CD8-positive, alpha-beta memory T cell (primary cell): Measurements from ENCODE around the gene ERO1B. TPM values are rescaled to one million over a fixed set of nuclear protein-coding genes. Genes with fewer than 3 reads are reported as not detected.

ENCODE experiments used
- CTCF ChIA-PET: fragments of 350-600 bp; sonication (Branson Sonifier 250); formaldehyde crosslinking; loops from one replicate; lab custom pipeline; 2021; ENCODE audit warnings: antibody characterized with exemption; lab: Charles Lee
- POLR2A ChIA-PET: fragments of 350-600 bp; sonication (Branson Sonifier 250); formaldehyde crosslinking; loops from one replicate; lab custom pipeline; 2021; ENCODE audit warnings: antibody characterized with exemption; lab: Charles Lee
- DNase-seq, 5 donors: peaks; one replicate each; pipeline versions ENCODE4 v3.0.0 to v3.0.0-alpha.2; 2020 to 2022; ENCODE audit warnings: mixed read lengths in 1 of 5
- H3K27ac ChIP-seq: one replicate; pipeline ENCODE4 v1.7.0; 2013; ENCODE audit warnings: low read depth, mild to moderate bottlenecking, low read length, moderate library complexity
- H3K27me3 ChIP-seq: 2 replicates; pipeline ENCODE4 v1.7.0; 2013; ENCODE audit warnings: low read length, mild to moderate bottlenecking; ENCODE audit not compliant: insufficient read depth, poor library complexity, severe bottlenecking
- H3K36me3 ChIP-seq: 2 replicates; pipeline ENCODE4 v1.7.0; 2013; ENCODE audit warnings: mild to moderate bottlenecking, low read length, moderate library complexity; ENCODE audit not compliant: insufficient read depth
- H3K4me1 ChIP-seq: 2 replicates; pipeline ENCODE4 v1.7.0; 2013; ENCODE audit warnings: mild to moderate bottlenecking, low read length, moderate library complexity; ENCODE audit not compliant: insufficient read depth
- H3K4me3 ChIP-seq: 2 replicates; pipeline ENCODE4 v1.7.0; 2013; ENCODE audit warnings: mild to moderate bottlenecking, low read length
- H3K9me3 ChIP-seq: 2 replicates; pipeline ENCODE4 v1.7.0; 2013; ENCODE audit warnings: mild to moderate bottlenecking, low read length
- H3K27ac Mint-ChIP-seq, 8 donors: one replicate each; pipeline ENCODE4 v1.8.0; 2020 to 2021; ENCODE audit warnings: mixed read lengths in 8 of 8, mild to moderate bottlenecking in 6 of 8, inconsistent platforms in 3 of 8, moderate library complexity in 3 of 8
- H3K27me3 Mint-ChIP-seq, 2 donors: one replicate each; pipeline ENCODE4 v1.8.0; 2020 to 2021; ENCODE audit warnings: mixed read lengths in 2 of 2, mild to moderate bottlenecking in 1 of 2, moderate library complexity in 1 of 2
- H3K36me3 Mint-ChIP-seq, 3 donors: one replicate each; pipeline ENCODE4 v1.8.0; 2020 to 2021; ENCODE audit warnings: mixed read lengths in 3 of 3, inconsistent platforms in 1 of 3, mild to moderate bottlenecking in 1 of 3
- H3K4me1 Mint-ChIP-seq, 3 donors: one replicate each; pipeline ENCODE4 v1.8.0; 2020 to 2021; ENCODE audit warnings: mixed read lengths in 3 of 3, inconsistent platforms in 1 of 3, mild to moderate bottlenecking in 1 of 3
- H3K4me3 Mint-ChIP-seq, 7 donors: one replicate each; pipeline ENCODE4 v1.8.0; 2020 to 2021; ENCODE audit warnings: mixed read lengths in 7 of 7, mild to moderate bottlenecking in 6 of 7, moderate library complexity in 4 of 7, inconsistent platforms in 2 of 7
- H3K9me3 Mint-ChIP-seq, 5 donors: one replicate each; pipeline ENCODE4 v1.8.0; 2020 to 2022; ENCODE audit warnings: mixed read lengths in 5 of 5, mild to moderate bottlenecking in 3 of 5, moderate library complexity in 2 of 5, inconsistent platforms in 1 of 5
- polyA plus RNA-seq: library from polyadenylated mRNA; unstranded; fragments of 300-500 nt; fragmentation: Illumina TruSeq; gene quantifications from one replicate; pipeline ENCODE4 v1.2.3, GENCODE V29; 2021
- total RNA-seq, 2 experiments: library from RNA; stranded (reverse); gene quantifications; one replicate each; pipeline ENCODE4 v1.2.3, GENCODE V29; 2021

The ERO1B gene
- total and polyA plus RNA-seq, 3 experiments from 2014 or later, result 2.9 to 4.8 (median 3.6) TPM

GRCh38 chr1:236259043-236259442 is 22.7 kb downstream of the ERO1B start:
- no peak overlapping the region for H3K4me3 ChIP-seq
- peak in 1 of 5 donors; percentile 50 for DNase-seq
- no peaks in the 10 kb centered on the region for H3K4me1 ChIP-seq
- peaks cover 32 to 64% (median 64%) of the 10 kb centered on the region in 3 donors for H3K36me3 Mint-ChIP-seq
- CTCF ChIA-PET, result no interaction called here
- POLR2A ChIA-PET, result no interaction called here
- peak overlapping the region in 2 of 8 donors; percentile 19 to 74 for H3K27ac Mint-ChIP-seq
- peaks cover 4% of the 10 kb centered on the region for H3K36me3 ChIP-seq
- no peaks in the 10 kb centered on the region for H3K27me3 Mint-ChIP-seq
- no peak overlapping the region for H3K27ac ChIP-seq
- no peaks in the 10 kb centered on the region for H3K27me3 ChIP-seq
- peaks cover 12 to 40% (median 17%) of the 10 kb centered on the region in 3 donors for H3K4me1 Mint-ChIP-seq
- peaks cover 27 to 43% (median 32%) of the 10 kb centered on the region in 5 donors for H3K9me3 Mint-ChIP-seq
- H3K4me3 Mint-ChIP-seq, result no peak overlapping the region
- H3K9me3 ChIP-seq, result peaks cover 14% of the 10 kb centered on the region

- peaks cover 32 to 64% (median 60%) of the 10 kb centered on the region in 3 donors for H3K36me3 Mint-ChIP-seq
Measured at GRCh38 chr1:236258114-236258622, 23.6 kb downstream of the ERO1B start.

GRCh38 chr1:236257216-236257615 is 24.5 kb downstream of the ERO1B start:
- H3K27ac ChIP-seq, result no peak overlapping the region
- H3K36me3 Mint-ChIP-seq, result peaks cover 29 to 62% (median 53%) of the 10 kb centered on the region in 3 donors
- ChIA-PET POLR2A (no interaction called here), CTCF (no interaction called here)
- H3K4me1 Mint-ChIP-seq, result peaks cover 12 to 40% (median 23%) of the 10 kb centered on the region in 3 donors
- H3K4me3 Mint-ChIP-seq, result no peak overlapping the region
- H3K4me1 ChIP-seq, result no peaks in the 10 kb centered on the region
- H3K9me3 ChIP-seq, result peaks cover 14% of the 10 kb centered on the region
- H3K4me3 ChIP-seq, result no peak overlapping the region
- H3K27me3 ChIP-seq, result no peaks in the 10 kb centered on the region
- DNase-seq, result no peak
- peaks cover 26 to 41% (median 30%) of the 10 kb centered on the region in 5 donors for H3K9me3 Mint-ChIP-seq
- H3K36me3 ChIP-seq, result peaks cover 4% of the 10 kb centered on the region
- no peaks in the 10 kb centered on the region for H3K27me3 Mint-ChIP-seq
- no peak overlapping the region for H3K27ac Mint-ChIP-seq

More at GRCh38 chr1:236258114-236258622, 23.6 kb downstream of the ERO1B start:
- peaks cover 14% of the 10 kb centered on the region for H3K9me3 ChIP-seq
- peaks cover 4% of the 10 kb centered on the region for H3K36me3 ChIP-seq
- H3K4me1 ChIP-seq, result no peaks in the 10 kb centered on the region
- H3K27me3 ChIP-seq, result no peaks in the 10 kb centered on the region
- H3K27me3 Mint-ChIP-seq, result no peaks in the 10 kb centered on the region
- H3K27ac Mint-ChIP-seq, result peak overlapping the region in 1 of 8 donors; percentile 32
- no peak overlapping the region for H3K27ac ChIP-seq
- ChIA-PET CTCF (interaction anchor here (0.6 kb wide), 2 partner anchors 21 to 233 kb away, joined by 3 to 5 read pairs; no protein-coding TSS in a partner anchor), POLR2A (interaction anchor here (0.7 kb wide), 1 partner anchor 8 kb away, joined by 3 read pairs; no protein-coding TSS in a partner anchor)
- no peak overlapping the region for H3K4me3 Mint-ChIP-seq
- H3K4me3 ChIP-seq, result no peak overlapping the region
- H3K9me3 Mint-ChIP-seq, result peaks cover 27 to 43% (median 30%) of the 10 kb centered on the region in 5 donors
- H3K4me1 Mint-ChIP-seq, result peaks cover 12 to 40% (median 21%) of the 10 kb centered on the region in 3 donors
- no peak for DNase-seq

GRCh38 chr1:236253918-236254637 is 27.7 kb downstream of the ERO1B start:
- no peak overlapping the region for H3K4me3 ChIP-seq
- H3K4me3 Mint-ChIP-seq, result no peak overlapping the region
- H3K27ac ChIP-seq, result no peak overlapping the region
- peaks cover 8 to 20% (median 12%) of the 10 kb centered on the region in 3 donors for H3K4me1 Mint-ChIP-seq
- H3K9me3 Mint-ChIP-seq, result peaks cover 10 to 17% (median 16%) of the 10 kb centered on the region in 5 donors
- no peaks in the 10 kb centered on the region for H3K4me1 ChIP-seq
- peaks cover 14% of the 10 kb centered on the region for H3K9me3 ChIP-seq
- no peaks in the 10 kb centered on the region for H3K27me3 Mint-ChIP-seq
- no peaks in the 10 kb centered on the region for H3K36me3 ChIP-seq
- ChIA-PET POLR2A (no interaction called here), CTCF (no interaction called here)
- H3K36me3 Mint-ChIP-seq, result peaks cover 21 to 55% (median 27%) of the 10 kb centered on the region in 3 donors
- DNase-seq, result no peak
- no peak overlapping the region for H3K27ac Mint-ChIP-seq
- H3K27me3 ChIP-seq, result no peaks in the 10 kb centered on the region

- Histone ChIP-seq H3K36me3 (no peaks in the 10 kb centered on the region), H3K27ac (no peak overlapping the region), H3K27me3 (no peaks in the 10 kb centered on the region), H3K4me3 (no peak overlapping the region), H3K9me3 (peaks cover 9% of the 10 kb centered on the region), H3K4me1 (no peaks in the 10 kb centered on the region)
- ChIA-PET POLR2A (no interaction called here), CTCF (no interaction called here)
- peaks cover 6 to 13% (median 10%) of the 10 kb centered on the region in 3 donors for H3K4me1 Mint-ChIP-seq
- peaks cover 18 to 54% (median 23%) of the 10 kb centered on the region in 3 donors for H3K36me3 Mint-ChIP-seq
- H3K9me3 Mint-ChIP-seq, result peaks cover 8 to 10% (median 10%) of the 10 kb centered on the region in 5 donors
- no peak overlapping the region for H3K27ac Mint-ChIP-seq
- H3K27me3 Mint-ChIP-seq, result no peaks in the 10 kb centered on the region
- no peak overlapping the region for H3K4me3 Mint-ChIP-seq
- DNase-seq, result no peak
Measured at GRCh38 chr1:236253119-236253518, 28.6 kb downstream of the ERO1B start.

- no peak for DNase-seq
- ChIA-PET POLR2A (no interaction called here), CTCF (no interaction called here)
- Histone ChIP-seq H3K9me3 (no peaks in the 10 kb centered on the region), H3K4me1 (no peaks in the 10 kb centered on the region), H3K27me3 (no peaks in the 10 kb centered on the region), H3K4me3 (no peak overlapping the region), H3K36me3 (no peaks in the 10 kb centered on the region), H3K27ac (no peak overlapping the region)
- Mint-ChIP-seq H3K9me3 (no peaks in the 10 kb centered on the region), H3K27ac (no peak overlapping the region), H3K27me3 (no peaks in the 10 kb centered on the region), H3K4me1 (peaks cover 3 to 10% (median 5%) of the 10 kb centered on the region in 3 donors), H3K4me3 (no peak overlapping the region), H3K36me3 (peaks cover 17 to 53% (median 20%) of the 10 kb centered on the region in 3 donors)
Measured at GRCh38 chr1:236251587-236251986, 30.2 kb downstream of the ERO1B start.

GRCh38 chr1:236247286-236247685 is 34.5 kb downstream of the ERO1B start:
- no peak overlapping the region for H3K4me3 Mint-ChIP-seq
- H3K27ac Mint-ChIP-seq, result no peak overlapping the region
- no peak overlapping the region for H3K4me3 ChIP-seq
- H3K36me3 ChIP-seq, result no peaks in the 10 kb centered on the region
- H3K9me3 ChIP-seq, result no peaks in the 10 kb centered on the region
- peaks cover 11 to 45% (median 24%) of the 10 kb centered on the region in 3 donors for H3K36me3 Mint-ChIP-seq
- H3K4me1 Mint-ChIP-seq, result no peaks in the 10 kb centered on the region
- POLR2A ChIA-PET, result no interaction called here
- no peaks in the 10 kb centered on the region for H3K27me3 Mint-ChIP-seq
- H3K4me1 ChIP-seq, result no peaks in the 10 kb centered on the region
- no peaks in the 10 kb centered on the region for H3K9me3 Mint-ChIP-seq
- no peak overlapping the region for H3K27ac ChIP-seq
- CTCF ChIA-PET, result no interaction called here
- no peaks in the 10 kb centered on the region for H3K27me3 ChIP-seq
- DNase-seq, result no peak

GRCh38 chr1:236242568-236242967 is 39.2 kb downstream of the ERO1B start:
- H3K4me1 Mint-ChIP-seq, result no peaks in the 10 kb centered on the region
- peak overlapping the region in 1 of 8 donors; percentile 21 for H3K27ac Mint-ChIP-seq
- no peak for DNase-seq
- H3K36me3 Mint-ChIP-seq, result peaks cover 2 to 40% (median 15%) of the 10 kb centered on the region in 3 donors
- CTCF ChIA-PET, result no interaction called here
- no peak overlapping the region for H3K4me3 Mint-ChIP-seq
- Histone ChIP-seq H3K4me3 (no peak overlapping the region), H3K27me3 (no peaks in the 10 kb centered on the region), H3K27ac (no peak overlapping the region), H3K9me3 (no peaks in the 10 kb centered on the region), H3K36me3 (no peaks in the 10 kb centered on the region), H3K4me1 (no peaks in the 10 kb centered on the region)
- no peaks in the 10 kb centered on the region for H3K27me3 Mint-ChIP-seq
- POLR2A ChIA-PET, result no interaction called here
- H3K9me3 Mint-ChIP-seq, result no peaks in the 10 kb centered on the region
